ENCODE results near the gene PRTN3. TPM values are rescaled to one million over a fixed set of nuclear protein-coding genes. Genes with fewer than 3 reads are reported as not detected.
"Not testable (repeated sequence)": the region's sequence is repeated elsewhere in the genome, so short reads cannot be mapped to it uniquely, and the experiment has no call there.

The PRTN3 gene
- total RNA-seq, 2 experiments from 2014 or later: not detected

GRCh38 chr19:876780-877314 is 36.0 kb downstream of the PRTN3 start:
- H3K4me3 Mint-ChIP-seq: no peak overlapping the region
- ChIA-PET POLR2A (interaction anchor here (1.1 kb wide), 1 partner anchor 91 kb away, joined by 4 read pairs; no protein-coding TSS in a partner anchor), CTCF (interaction anchor here (1.0 kb wide), 1 partner anchor 13 kb away, joined by 3 read pairs; no protein-coding TSS in a partner anchor)
- H3K4me1 Mint-ChIP-seq (ENCODE audit: low read depth): peaks cover 8% of the 10 kb centered on the region
- no peak overlapping the region for H3K27ac Mint-ChIP-seq
- peaks cover 21% of the 10 kb centered on the region for H3K36me3 Mint-ChIP-seq (ENCODE audit: low read depth)
- no peaks in the 10 kb centered on the region for H3K27me3 Mint-ChIP-seq (ENCODE audit: low read depth)
- no peaks in the 10 kb centered on the region for H3K9me3 Mint-ChIP-seq (ENCODE audit: insufficient read depth)
- ATAC-seq (no peak), DNase-seq (no peak)

- H3K36me3 Mint-ChIP-seq (ENCODE audit: low read depth): peaks cover 20% of the 10 kb centered on the region
- not testable (repeated sequence) for H3K9me3 Mint-ChIP-seq (ENCODE audit: insufficient read depth); H3K27me3 Mint-ChIP-seq (ENCODE audit: low read depth); H3K27ac Mint-ChIP-seq; DNase-seq; ATAC-seq; H3K4me3 Mint-ChIP-seq; H3K4me1 Mint-ChIP-seq (ENCODE audit: low read depth)
- ChIA-PET POLR2A (interaction anchor here (1.1 kb wide), 1 partner anchor 92 kb away, joined by 4 read pairs; no protein-coding TSS in a partner anchor), CTCF (interaction anchor here (1.0 kb wide), 1 partner anchor 15 kb away, joined by 3 read pairs; no protein-coding TSS in a partner anchor)
These were observed 37.3 kb downstream of the PRTN3 start for GRCh38 chr19:877992-878660.

GRCh38 chr19:878751-879561 is 38.2 kb downstream of the PRTN3 start:
- not testable (repeated sequence) for DNase-seq; ATAC-seq; H3K9me3 Mint-ChIP-seq (ENCODE audit: insufficient read depth); H3K4me1 Mint-ChIP-seq (ENCODE audit: low read depth); H3K4me3 Mint-ChIP-seq; H3K27me3 Mint-ChIP-seq (ENCODE audit: low read depth)
- peak overlapping the region; percentile 5 for H3K27ac Mint-ChIP-seq
- CTCF ChIA-PET: interaction anchor here (0.6 kb wide), 1 partner anchor 15 kb away, joined by 4 read pairs; no protein-coding TSS in a partner anchor
- H3K36me3 Mint-ChIP-seq (ENCODE audit: low read depth): peaks cover 24% of the 10 kb centered on the region
- POLR2A ChIA-PET: interaction anchor here (0.6 to 1.3 kb wide), 2 partner anchors 13 to 40 kb away, joined by 3 read pairs; no protein-coding TSS in a partner anchor

GRCh38 chr19:879711-880438 is 39.1 kb downstream of the PRTN3 start:
- ChIA-PET CTCF (no interaction called here), POLR2A (interaction anchor here (1.3 kb wide), 1 partner anchor 12 kb away, joined by 3 read pairs; no protein-coding TSS in a partner anchor)
- Mint-ChIP-seq H3K9me3 (ENCODE audit: insufficient read depth) (no peaks in the 10 kb centered on the region), H3K27ac (peak overlapping the region; percentile 5), H3K4me1 (ENCODE audit: low read depth) (no peaks in the 10 kb centered on the region), H3K4me3 (no peak overlapping the region), H3K36me3 (ENCODE audit: low read depth) (peaks cover 24% of the 10 kb centered on the region), H3K27me3 (ENCODE audit: low read depth) (no peaks in the 10 kb centered on the region)
- ATAC-seq: no peak
- no peak for DNase-seq

GRCh38 chr19:881385-882071 is 40.7 kb downstream of the PRTN3 start:
- H3K4me3 Mint-ChIP-seq: no peak overlapping the region
- CTCF ChIA-PET: interaction anchor here (1.2 kb wide), 1 partner anchor 18 kb away, joined by 4 read pairs; no protein-coding TSS in a partner anchor
- DNase-seq (no peak), ATAC-seq (no peak)
- peaks cover 20% of the 10 kb centered on the region for H3K36me3 Mint-ChIP-seq (ENCODE audit: low read depth)
- POLR2A ChIA-PET: interaction anchor here (0.6 to 1.5 kb wide), 2 partner anchors 12 to 255 kb away, joined by 3 to 5 read pairs; partner anchors contain the start of genes MED16 and RNU6-9
- peaks cover 2% of the 10 kb centered on the region for H3K4me1 Mint-ChIP-seq (ENCODE audit: low read depth)
- no peaks in the 10 kb centered on the region for H3K9me3 Mint-ChIP-seq (ENCODE audit: insufficient read depth)
- no peaks in the 10 kb centered on the region for H3K27me3 Mint-ChIP-seq (ENCODE audit: low read depth)
- H3K27ac Mint-ChIP-seq: no peak overlapping the region

- Mint-ChIP-seq H3K27ac (no peak overlapping the region), H3K4me1 (ENCODE audit: low read depth) (peaks cover 6% of the 10 kb centered on the region), H3K9me3 (ENCODE audit: insufficient read depth) (no peaks in the 10 kb centered on the region), H3K4me3 (no peak overlapping the region), H3K27me3 (ENCODE audit: low read depth) (no peaks in the 10 kb centered on the region), H3K36me3 (ENCODE audit: low read depth) (peaks cover 23% of the 10 kb centered on the region)
- DNase-seq (no peak), ATAC-seq (no peak)
- POLR2A ChIA-PET: interaction anchor here (1.5 to 1.7 kb wide), 2 partner anchors 10 to 24 kb away, joined by 5 to 6 read pairs; partner anchors contain the start of genes MED16 and RNU6-9
- CTCF ChIA-PET: interaction anchor here (1.2 kb wide), 1 partner anchor 19 kb away, joined by 4 read pairs; no protein-coding TSS in a partner anchor
These were observed 42.2 kb downstream of the PRTN3 start for GRCh38 chr19:882871-883497.

- peaks cover 10% of the 10 kb centered on the region for H3K4me1 Mint-ChIP-seq (ENCODE audit: low read depth)
- H3K27me3 Mint-ChIP-seq (ENCODE audit: low read depth): no peaks in the 10 kb centered on the region
- H3K9me3 Mint-ChIP-seq (ENCODE audit: insufficient read depth): no peaks in the 10 kb centered on the region
- ChIA-PET CTCF (no interaction called here), POLR2A (interaction anchor here (1.7 kb wide), 1 partner anchor 23 kb away, joined by 6 read pairs; no protein-coding TSS in a partner anchor)
- DNase-seq: no peak
- H3K36me3 Mint-ChIP-seq (ENCODE audit: low read depth): peaks cover 23% of the 10 kb centered on the region
- no peak overlapping the region for H3K27ac Mint-ChIP-seq
- ATAC-seq: no peak
- H3K4me3 Mint-ChIP-seq: no peak overlapping the region
These were observed 42.9 kb downstream of the PRTN3 start for GRCh38 chr19:883661-884211.

- Mint-ChIP-seq H3K27me3 (ENCODE audit: low read depth) (no peaks in the 10 kb centered on the region), H3K9me3 (ENCODE audit: insufficient read depth) (no peaks in the 10 kb centered on the region), H3K36me3 (ENCODE audit: low read depth) (peaks cover 30% of the 10 kb centered on the region), H3K4me1 (ENCODE audit: low read depth) (peaks cover 15% of the 10 kb centered on the region), H3K4me3 (no peak overlapping the region), H3K27ac (no peak overlapping the region)
- ChIA-PET CTCF (no interaction called here), POLR2A (no interaction called here)
- ATAC-seq (no peak), DNase-seq (no peak)
These were observed 43.8 kb downstream of the PRTN3 start for GRCh38 chr19:884420-885211.

- CTCF ChIA-PET: no interaction called here
- no peaks in the 10 kb centered on the region for H3K9me3 Mint-ChIP-seq (ENCODE audit: insufficient read depth)
- H3K4me3 Mint-ChIP-seq: no peak overlapping the region
- no peaks in the 10 kb centered on the region for H3K27me3 Mint-ChIP-seq (ENCODE audit: low read depth)
- ATAC-seq: no peak
- H3K27ac Mint-ChIP-seq: no peak overlapping the region
- POLR2A ChIA-PET: no interaction called here
- DNase-seq: no peak
- H3K36me3 Mint-ChIP-seq (ENCODE audit: low read depth): peaks cover 34% of the 10 kb centered on the region
- H3K4me1 Mint-ChIP-seq (ENCODE audit: low read depth): peaks cover 18% of the 10 kb centered on the region
These were observed 44.9 kb downstream of the PRTN3 start for GRCh38 chr19:885536-886224.

Measured in activated CD8-positive, alpha-beta T cell treated with anti-CD3 and anti-CD28 coated beads, Interleukin-2, amount 10 ng/mL, durations not matched to agents 7 days and 5 days (primary cell).